HG02870 (cell line): ENCODE data around the gene EPHA8.

ENCODE experiments used
- ATAC-seq: cut with Tn5 transposase; IDR thresholded peaks from one replicate; pipeline ENCODE4 v1.9.1; 2021; ENCODE audit warnings: mild to moderate bottlenecking, moderate library complexity; ENCODE audit not compliant: unreplicated experiment

Gene EPHA8

GRCh38 chr1:22613572-22613918 lies 50.3 kb downstream of the EPHA8 start:
- no peak for ATAC-seq

- ATAC-seq: no peak
Observed at GRCh38 chr1:22613951-22614350, 50.7 kb downstream of the EPHA8 start.

GRCh38 chr1:22615886-22616285 lies 52.6 kb downstream of the EPHA8 start:
- no peak for ATAC-seq

DNA sequence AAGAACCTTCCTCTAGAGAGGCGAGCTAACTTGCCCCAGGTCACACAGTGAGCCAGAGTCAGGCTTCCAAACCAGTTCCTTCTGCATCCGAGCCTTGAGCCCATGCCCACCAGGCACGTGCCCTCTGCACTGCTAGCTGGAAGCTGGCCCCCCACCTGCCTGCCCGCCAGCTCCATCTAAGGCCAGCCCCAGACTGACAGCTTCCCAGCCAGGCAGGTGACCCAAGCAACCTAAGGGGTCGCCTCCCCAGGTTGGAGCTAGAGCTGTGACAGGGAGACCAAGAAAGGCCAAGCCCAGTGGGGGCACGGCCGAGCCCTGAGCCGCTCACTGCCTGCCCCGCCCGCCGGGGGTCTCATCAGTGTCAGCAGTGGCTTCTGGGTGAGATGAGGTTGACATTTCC lies 53.3 kb downstream of the EPHA8 start:
- no peak for ATAC-seq

DNA sequence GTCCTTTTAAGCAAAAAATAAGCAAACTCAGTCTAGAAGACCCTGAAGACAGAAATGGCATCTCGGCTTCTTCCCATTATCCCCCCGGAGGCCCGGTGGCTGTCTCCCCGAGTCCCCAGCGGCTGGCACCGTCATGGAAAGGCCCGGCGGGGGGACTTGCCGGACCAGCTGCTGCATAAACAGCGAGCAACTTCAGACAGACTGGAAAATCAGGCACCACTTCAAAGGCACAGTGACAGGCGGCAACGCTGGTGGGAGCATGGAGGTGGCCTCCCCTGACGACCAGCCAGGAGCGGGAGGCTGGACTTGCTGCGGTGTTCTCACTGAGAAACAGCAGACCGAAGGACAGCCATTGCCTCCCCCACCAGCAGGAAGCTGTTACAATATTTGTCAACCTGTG lies 54.8 kb downstream of the EPHA8 start:
- ATAC-seq: no peak

- ATAC-seq: no peak
Observed at GRCh38 chr1:22619252-22619651, 56.0 kb downstream of the EPHA8 start.

DNA sequence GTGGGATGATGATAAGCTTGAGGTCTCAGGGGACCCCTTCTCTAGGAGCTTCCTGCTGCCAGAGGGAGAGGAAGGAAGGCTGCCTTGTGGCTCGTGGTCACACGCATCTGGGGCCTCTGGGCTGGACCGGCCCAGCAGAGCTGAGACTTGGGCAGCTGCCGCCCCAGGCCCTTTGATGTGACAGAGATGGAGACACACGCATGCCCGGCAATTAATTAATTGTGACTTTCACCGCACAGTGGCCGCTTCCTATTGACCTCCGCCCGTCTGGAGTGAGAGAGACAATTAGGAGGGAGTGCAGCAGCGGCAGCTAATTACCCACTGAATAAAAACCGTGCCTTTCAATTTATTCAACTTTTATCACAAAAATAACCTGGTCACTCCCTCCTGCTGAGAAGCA lies 56.5 kb downstream of the EPHA8 start:
- ATAC-seq: no peak

- ATAC-seq: no peak
Observed at GRCh38 chr1:22621761-22622160, 58.5 kb downstream of the EPHA8 start.

- ATAC-seq: no peak
Observed at GRCh38 chr1:22625262-22625925, 62.1 kb downstream of the EPHA8 start.

- no peak for ATAC-seq
Observed at GRCh38 chr1:22626237-22627157, 63.2 kb downstream of the EPHA8 start.

DNA sequence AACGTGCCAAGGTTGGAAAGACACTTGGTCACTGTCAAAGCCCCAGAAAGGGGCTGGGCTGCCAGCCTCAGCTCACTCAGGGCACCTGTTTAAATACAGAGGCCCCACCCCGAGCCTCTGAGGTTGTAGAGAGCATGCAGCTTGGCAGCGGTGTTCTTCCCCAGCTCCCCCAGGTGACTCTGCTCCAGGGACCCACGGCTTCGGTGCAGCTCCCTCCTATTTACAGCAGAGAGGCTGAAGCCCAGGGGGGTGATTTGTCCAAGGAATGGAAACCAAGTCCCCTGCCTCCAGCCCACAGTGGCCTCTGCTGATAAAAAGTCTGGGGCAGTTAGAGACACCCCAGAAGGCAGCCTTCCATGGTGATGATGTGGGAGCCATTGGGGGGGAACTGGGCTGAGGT lies 64.0 kb downstream of the EPHA8 start:
- no peak for ATAC-seq

- ATAC-seq: no peak
Observed at GRCh38 chr1:22628698-22629444, 65.6 kb downstream of the EPHA8 start.

DNA sequence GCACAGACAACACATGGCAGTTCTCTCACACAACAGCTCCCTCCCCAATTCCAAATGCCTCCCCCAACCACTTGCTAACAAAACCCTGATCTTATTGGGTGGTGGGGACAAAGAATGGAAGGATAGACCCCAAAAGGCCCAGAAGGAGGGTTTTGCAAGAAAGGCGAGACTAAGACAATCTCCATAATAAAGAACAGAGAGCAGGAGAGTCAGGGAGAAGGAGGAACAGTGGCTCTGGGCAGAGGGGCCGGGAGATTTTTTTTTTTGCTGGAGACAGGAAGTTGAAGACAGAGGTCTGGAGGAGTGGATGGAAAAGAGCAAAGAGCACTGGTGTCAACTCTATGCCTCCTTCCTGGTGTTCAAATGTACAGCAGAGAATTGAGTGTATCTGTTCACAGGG lies 66.6 kb downstream of the EPHA8 start:
- ATAC-seq: no peak

DNA sequence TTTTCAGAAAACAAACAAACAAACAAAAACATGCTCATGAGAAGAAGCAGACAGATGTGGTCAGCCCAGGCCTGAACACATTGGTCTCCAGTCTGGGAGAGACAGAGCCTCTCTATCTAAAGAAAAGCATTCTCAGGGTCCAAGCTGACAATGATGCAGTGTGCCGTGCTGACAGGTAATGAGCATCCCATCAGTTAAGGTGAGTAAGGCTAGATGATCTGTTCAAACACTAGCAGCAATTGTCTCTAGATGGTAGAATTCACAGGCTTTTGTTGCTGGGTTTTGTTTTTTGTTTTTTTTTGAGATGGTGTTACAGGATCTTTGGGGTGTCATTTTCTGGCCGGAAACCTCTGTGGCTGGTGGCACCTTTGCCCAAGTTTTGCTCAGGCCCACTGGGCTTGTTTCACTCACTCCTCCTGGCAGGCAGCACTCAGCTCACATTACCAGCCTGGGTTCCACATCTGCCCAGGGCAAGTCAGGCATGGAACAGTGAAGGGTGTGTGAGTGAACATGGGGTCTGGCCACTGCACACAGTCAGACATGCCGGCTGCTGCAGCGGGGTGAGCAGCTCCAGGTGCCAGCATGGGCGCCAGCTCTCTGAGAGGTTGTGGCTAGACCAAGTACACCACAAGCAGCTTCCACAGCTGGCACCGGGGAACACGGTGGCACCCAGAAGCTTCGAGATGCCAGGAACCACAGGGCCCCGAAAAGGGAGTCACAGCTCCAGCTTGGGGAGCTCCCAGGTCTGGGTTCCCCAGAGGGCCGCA lies 70.6 kb downstream of the EPHA8 start:
- no peak for ATAC-seq

GRCh38 chr1:22635436-22635835 lies 72.1 kb downstream of the EPHA8 start:
- no peak for ATAC-seq

DNA sequence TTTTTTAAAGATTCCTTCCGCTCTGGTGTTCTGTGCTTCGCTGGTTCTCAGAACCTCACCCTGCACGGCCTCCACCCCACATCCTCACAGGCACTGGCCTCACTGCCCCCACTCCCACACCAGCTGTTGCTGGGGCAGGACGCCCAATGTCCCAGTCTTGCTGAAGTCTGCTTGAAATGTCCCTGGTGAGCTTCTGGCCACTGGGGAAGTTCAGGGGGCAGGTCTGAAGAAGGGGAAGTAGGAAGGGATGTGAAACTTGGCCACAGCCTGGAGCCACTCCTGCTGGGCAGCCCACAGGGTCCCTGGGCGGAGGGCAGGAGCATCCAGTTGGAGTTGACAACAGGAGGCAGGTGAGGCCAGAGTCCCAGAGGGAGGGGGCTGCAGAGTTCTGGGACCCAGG lies 73.1 kb downstream of the EPHA8 start, which contains the start of gene C1QA:
TSS of gene C1QA (plus strand) at position 276 of the 400 bp plus-strand sequence. CDS start 989 bp downstream, outside the sequence.
- no peak for ATAC-seq

DNA sequence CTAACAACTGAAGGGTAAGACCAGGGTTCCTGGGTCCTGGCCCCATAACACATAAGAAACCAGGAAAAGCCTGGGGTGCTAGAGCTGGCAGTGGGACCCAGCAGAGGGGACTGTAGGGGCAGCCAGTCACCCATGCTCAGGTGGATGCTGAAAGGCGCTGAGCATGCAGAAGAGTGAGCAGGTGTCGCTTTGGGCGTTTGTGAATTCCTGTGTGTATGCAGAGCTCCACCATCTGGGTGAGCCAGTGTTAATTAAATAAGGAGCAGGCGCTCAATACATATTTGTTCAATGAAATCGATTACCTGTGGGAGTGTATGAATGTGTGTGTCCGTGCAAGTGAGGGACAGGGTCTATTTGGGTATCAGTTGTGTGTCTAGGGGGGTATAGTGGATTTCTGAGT lies 73.6 kb downstream of the EPHA8 start:
- ATAC-seq: no peak

DNA sequence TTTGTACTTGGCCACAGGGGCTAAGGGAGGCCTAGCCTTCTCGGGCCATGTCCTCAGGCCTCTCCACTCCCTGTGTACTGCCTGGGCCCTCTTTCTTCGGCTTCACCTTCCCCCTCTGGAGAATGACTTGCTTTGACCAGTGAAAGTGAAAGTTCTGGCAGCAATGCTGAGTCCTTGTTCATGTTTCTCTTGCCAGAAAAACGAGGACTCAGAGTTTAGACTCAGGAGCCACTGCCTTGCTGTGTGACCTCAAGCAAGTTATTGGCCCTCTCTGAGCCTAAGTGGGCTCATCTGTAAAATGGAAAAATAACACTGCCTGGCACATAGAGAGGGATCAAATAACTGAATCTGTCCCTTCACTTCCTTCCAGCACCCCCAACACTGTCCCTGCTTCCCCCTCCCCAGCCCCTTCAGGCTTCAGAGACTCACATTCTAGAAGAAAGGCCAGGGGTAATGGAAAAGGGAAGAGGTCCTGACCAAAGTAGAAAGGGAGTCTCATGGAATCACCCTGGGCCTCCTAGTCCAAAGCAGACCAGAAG lies 74.7 kb downstream of the EPHA8 start:
- ATAC-seq: no peak

DNA sequence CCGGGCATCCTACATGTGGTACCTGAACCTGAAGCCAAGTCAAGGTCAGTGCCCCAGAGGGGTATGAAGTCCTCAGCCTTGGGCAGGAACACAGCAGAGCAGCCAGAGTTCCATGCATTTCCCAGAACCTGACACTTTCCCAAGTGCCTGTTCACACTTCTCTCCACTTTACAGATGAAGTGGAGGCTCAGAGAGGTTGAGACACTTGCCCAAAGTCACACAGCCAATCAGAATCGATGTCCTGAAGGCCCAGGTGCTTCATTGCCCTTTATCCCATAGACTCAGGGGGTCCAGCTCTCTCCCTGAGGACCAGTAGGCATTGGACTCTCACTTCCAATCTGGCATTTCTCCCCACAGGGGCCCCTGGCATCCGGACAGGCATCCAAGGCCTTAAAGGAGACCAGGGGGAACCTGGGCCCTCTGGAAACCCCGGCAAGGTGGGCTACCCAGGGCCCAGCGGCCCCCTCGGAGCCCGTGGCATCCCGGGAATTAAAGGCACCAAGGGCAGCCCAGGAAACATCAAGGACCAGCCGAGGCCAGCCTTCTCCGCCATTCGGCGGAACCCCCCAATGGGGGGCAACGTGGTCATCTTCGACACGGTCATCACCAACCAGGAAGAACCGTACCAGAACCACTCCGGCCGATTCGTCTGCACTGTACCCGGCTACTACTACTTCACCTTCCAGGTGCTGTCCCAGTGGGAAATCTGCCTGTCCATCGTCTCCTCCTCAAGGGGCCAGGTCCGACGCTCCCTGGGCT lies 75.4 kb downstream of the EPHA8 start:
- no peak for ATAC-seq

GRCh38 chr1:22639286-22639685 lies 76.0 kb downstream of the EPHA8 start:
- no peak for ATAC-seq
